Hematopoietic multipotent progenitor cell treated with erythropoietin and hydrocortisone succinate and interleukin-3 and kit ligand, for 6 days (in vitro differentiated cells): ENCODE measurements around the gene CNTNAP1.

Experiments
- DNase-seq: peaks from one replicate; pipeline ENCODE4 v3.0.0-alpha.2; 2015

The CNTNAP1 gene

DNA sequence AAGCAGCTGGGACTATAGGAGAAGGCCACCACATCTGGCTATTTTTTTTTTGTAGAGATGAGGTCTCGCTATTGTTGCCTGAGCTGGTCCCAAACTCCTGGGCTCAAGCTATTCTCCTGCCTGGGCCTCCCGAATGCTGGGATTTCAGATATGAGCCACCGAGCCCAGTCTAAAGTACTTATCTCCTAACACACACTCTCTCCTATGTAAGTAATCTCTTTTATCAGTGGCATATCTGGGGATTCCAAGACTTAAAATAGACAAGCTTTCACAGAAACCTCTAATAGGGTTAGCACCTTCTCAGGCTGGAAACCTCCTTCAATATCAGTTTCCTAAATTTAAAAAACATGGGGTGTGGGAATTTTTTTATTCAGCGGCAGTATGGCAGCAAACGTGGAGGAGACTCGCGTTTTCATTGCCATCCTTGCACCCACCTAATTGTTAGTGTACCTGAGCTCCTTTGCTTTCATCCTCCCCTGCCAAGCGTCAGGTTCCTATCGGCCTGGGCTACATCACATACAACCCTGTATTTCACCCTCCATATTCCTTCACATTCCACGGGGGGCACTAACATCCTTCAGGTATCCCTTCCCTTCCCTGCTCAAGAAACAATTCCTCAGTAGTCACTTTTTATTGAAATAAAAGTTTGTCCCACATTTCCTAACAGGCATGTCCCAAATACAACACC, 61.4 kb downstream of the CNTNAP1 start:
- DNase-seq: peak; percentile 65

DNA sequence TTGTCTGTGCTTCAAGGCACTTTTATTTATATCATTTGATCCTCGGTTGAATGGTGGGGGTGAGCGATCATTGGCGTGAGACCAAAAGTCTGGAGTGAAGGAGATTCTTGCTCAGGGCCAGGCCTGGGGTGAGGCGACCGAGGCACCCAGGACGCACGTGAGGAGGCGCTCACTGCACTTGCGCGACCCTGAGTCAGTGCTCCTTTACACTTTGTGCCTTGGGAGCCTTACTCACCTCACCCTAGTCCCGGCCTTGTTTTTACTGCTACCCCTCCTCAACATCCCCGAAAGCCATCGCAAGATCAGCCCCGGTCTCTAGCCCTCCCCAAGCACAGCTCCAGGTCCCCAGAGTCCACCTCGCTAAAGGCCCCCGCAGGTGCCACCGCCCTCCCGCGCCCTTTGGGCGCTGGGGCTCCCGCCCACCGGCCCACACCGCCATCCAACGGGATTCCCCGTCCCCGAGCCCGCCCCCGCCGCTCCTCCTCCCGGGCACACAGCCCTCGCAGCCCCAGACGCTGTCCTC, 62.0 kb downstream of the CNTNAP1 start:
- DNase-seq: peak; percentile 76

DNA sequence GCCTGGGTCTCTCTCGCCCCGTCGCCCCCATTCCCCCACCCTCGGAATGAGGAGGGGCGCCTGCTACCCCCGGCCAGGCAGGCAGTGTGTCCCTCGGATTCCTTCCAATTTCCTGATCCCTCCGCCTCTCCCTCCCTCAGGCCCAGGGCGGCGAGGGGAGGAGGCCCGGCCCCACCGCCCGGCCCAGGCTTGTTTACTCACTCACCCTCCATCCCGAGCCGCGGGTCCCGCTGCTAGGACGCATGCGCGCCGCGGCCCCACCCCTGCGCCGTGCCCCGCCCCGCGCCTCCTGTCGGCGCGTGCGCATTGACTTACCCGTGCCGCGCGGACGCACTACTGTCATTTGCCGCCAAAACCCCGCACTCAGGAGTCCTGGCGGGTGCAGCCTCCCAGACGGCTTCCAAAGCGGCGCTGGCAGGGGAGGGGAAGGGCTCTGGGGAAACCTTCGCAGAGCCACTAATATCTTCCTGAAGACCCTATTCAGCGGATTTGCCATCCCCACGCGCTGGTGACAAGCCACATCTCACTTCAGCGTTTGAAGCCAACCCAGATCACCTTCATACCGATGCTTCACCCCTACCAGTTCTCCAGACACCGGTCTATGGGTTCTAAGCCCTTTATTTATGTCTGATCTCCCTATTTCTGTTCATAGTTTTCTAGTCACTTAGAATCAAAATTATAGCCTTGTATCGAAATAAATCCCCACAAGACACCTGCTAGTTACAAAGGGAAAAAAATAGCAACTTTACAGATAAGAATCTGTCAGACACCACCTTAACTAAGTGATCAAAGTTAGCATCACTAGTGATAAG, 62.7 kb downstream of the CNTNAP1 start, which contains the start of gene EZH1:
EZH1 (minus strand) TSS at position 235 of the 812 bp plus-strand sequence. CDS start 16,099 bp downstream, outside the sequence.
- DNase-seq: peak; percentile 96

DNA sequence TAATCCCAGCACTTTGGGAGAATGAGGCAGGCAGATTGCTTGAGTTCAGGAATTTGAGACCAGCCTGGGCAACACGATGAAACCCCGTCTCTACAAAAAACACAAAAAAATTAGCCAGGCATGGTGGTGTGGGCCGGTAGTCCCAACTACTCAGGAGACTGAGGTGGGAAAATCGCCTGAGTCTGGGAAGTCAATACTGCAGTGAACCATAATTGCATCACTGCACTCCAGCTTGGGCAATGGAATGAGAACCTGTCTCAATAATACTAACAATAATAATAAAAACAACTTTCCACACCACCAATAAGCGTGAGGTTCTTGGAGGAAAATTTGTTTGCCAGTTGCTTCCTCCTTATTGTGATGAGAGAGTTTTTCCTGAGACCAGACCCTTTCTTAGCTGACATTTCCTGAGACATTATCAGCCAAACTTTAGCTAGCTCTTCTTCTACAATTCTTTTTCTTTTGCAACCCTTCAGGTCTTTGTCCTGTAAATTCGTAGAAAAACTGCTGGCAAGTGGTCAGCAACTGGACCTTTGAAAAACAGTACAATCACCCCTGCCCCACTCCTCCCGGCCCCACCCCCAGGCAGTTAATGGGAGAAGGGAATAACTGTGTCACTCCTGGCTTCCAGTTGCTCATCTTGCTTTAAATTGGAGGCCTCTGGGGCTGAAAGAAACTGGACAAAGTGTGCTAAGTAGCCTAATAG, 66.0 kb downstream of the CNTNAP1 start:
- no peak for DNase-seq

DNA sequence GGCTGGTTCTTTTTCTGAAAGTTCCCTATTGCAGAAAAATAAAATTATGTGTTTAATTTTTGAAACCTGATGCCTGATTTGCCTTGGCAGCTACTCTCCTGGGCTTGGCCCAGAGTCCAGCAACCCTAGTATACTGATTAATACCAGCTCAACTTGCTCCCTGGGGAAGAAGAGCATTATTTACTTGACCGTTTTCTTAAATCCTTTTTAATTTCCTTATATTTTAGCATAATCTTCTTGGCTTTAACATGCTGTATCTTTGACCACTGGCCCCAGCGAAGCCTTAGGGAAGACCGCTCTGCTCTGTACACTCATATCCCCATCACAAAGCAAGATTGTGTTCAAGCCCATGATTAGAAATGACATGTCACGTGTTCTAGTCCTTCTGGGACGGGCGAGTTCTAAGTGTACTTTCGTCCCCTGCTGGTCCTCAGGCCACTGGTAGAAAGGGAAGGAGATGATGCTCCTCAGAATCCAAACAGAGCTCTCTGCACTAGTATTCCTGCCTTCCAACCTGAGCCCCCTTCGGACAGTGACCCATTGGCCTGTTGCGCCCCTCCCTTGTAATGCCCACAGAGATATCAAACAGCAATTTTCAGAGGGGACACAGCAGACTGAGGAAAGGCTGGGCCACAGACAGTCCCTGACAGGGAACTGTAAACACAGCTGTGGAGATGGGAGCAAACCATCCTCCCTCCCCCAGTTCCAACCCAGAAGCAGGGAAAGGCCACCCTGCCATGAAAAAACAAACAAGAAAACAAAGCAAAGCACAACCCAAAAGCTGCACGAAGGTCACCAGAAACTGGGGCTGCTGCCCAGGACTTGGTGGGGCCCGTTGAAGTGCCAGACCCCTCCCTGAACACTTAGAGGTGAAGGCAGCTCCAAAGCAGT, 66.8 kb downstream of the CNTNAP1 start:
- no peak for DNase-seq
